Stimulated activated CD8-positive, alpha-beta memory T cell treated with anti-CD3 and anti-CD28 coated beads, Interleukin-12 subunit alpha, Interleukin-12 subunit beta, amount 100 ng/mL, for 1 hour (primary cell): ENCODE results near the gene BANP.

Experiments
- DNase-seq: peaks from one replicate; pipeline ENCODE4 v3.0.0-alpha.2; 2020; ENCODE audit warnings: low read depth

BANP gene

GRCh38 chr16:88121886-88122580, 170.8 kb downstream of the BANP start:
- no peak for DNase-seq
